Nephron (organoid): ENCODE measurements around the gene MC1R.

ENCODE experiments used
- H3K27ac Mint-ChIP-seq, 3 experiments: 2 replicates each; pipeline ENCODE4 v1.8.0; 2020; ENCODE audit warnings: mixed read lengths in 3 of 3, mild to moderate bottlenecking in 2 of 3, moderate library complexity in 1 of 3
- H3K27me3 Mint-ChIP-seq: 2 replicates; pipeline ENCODE4 v1.8.0; 2021; ENCODE audit warnings: low read depth, mild to moderate bottlenecking, moderate library complexity, mixed read lengths
- H3K36me3 Mint-ChIP-seq: 2 replicates; pipeline ENCODE4 v1.8.0; 2020; ENCODE audit warnings: low read depth, mixed read lengths
- H3K4me1 Mint-ChIP-seq: 2 replicates; pipeline ENCODE4 v1.8.0; 2020; ENCODE audit warnings: mixed read lengths
- H3K4me3 Mint-ChIP-seq, 3 experiments: 2 replicates each; pipeline ENCODE4 v1.8.0; 2020; ENCODE audit warnings: mild to moderate bottlenecking in 3 of 3, mixed read lengths in 3 of 3, moderate library complexity in 2 of 3
- H3K9me3 Mint-ChIP-seq: 2 replicates; pipeline ENCODE4 v1.8.0; 2020; ENCODE audit warnings: mixed read lengths
- CTCF ChIP-seq, 3 experiments: fragments of 200-600 bp; sonication (generic); IDR thresholded peaks; one replicate each; pipeline ENCODE4 v1.5.0; 2021; ENCODE audit warnings: antibody characterized with exemption in 3 of 3; ENCODE audit not compliant: unreplicated experiment in 3 of 3

MC1R gene

GRCh38 chr16:89893642-89894548, 24.8 kb upstream of the MC1R start:
- H3K27me3 Mint-ChIP-seq, result peaks cover under 1% of the 10 kb centered on the region

GRCh38 chr16:89895482-89896250, 23.0 kb upstream of the MC1R start:
- no peak overlapping the region for H3K27ac Mint-ChIP-seq

More at GRCh38 chr16:89893642-89894548, 24.8 kb upstream of the MC1R start:
- no peak overlapping the region for H3K4me3 Mint-ChIP-seq
- no peak overlapping the region for H3K27ac Mint-ChIP-seq
- no peaks in the 10 kb centered on the region for H3K4me1 Mint-ChIP-seq
- TF ChIP-seq CTCF (IDR thresholded peaks at IDR 0.05; ENCODE audit: unreplicated experiment in 3 of 3), result no peak
- peaks cover 49% of the 10 kb centered on the region for H3K36me3 Mint-ChIP-seq
- no peaks in the 10 kb centered on the region for H3K9me3 Mint-ChIP-seq

GRCh38 chr16:89897204-89897603, 21.5 kb upstream of the MC1R start:
- H3K4me1 Mint-ChIP-seq, result no peaks in the 10 kb centered on the region
- H3K4me3 Mint-ChIP-seq, result no peak overlapping the region

More at GRCh38 chr16:89895482-89896250, 23.0 kb upstream of the MC1R start:
- H3K27me3 Mint-ChIP-seq, result peaks cover 4% of the 10 kb centered on the region
- no peaks in the 10 kb centered on the region for H3K4me1 Mint-ChIP-seq
- no peaks in the 10 kb centered on the region for H3K9me3 Mint-ChIP-seq
- peaks cover 50% of the 10 kb centered on the region for H3K36me3 Mint-ChIP-seq
- no peak for TF ChIP-seq CTCF (IDR thresholded peaks at IDR 0.05; ENCODE audit: unreplicated experiment in 3 of 3)
- H3K4me3 Mint-ChIP-seq, result no peak overlapping the region

GRCh38 chr16:89898201-89898967, 20.3 kb upstream of the MC1R start:
- Mint-ChIP-seq H3K4me3 (no peak overlapping the region), H3K9me3 (no peaks in the 10 kb centered on the region)

More at GRCh38 chr16:89897204-89897603, 21.5 kb upstream of the MC1R start:
- no peak overlapping the region for H3K27ac Mint-ChIP-seq
- no peak for TF ChIP-seq CTCF (IDR thresholded peaks at IDR 0.05; ENCODE audit: unreplicated experiment in 3 of 3)
- H3K36me3 Mint-ChIP-seq, result peaks cover 45% of the 10 kb centered on the region
- peaks cover 4% of the 10 kb centered on the region for H3K27me3 Mint-ChIP-seq
- H3K9me3 Mint-ChIP-seq, result no peaks in the 10 kb centered on the region

More at GRCh38 chr16:89898201-89898967, 20.3 kb upstream of the MC1R start:
- Mint-ChIP-seq H3K27ac (no peak overlapping the region), H3K4me1 (no peaks in the 10 kb centered on the region), H3K36me3 (peaks cover 45% of the 10 kb centered on the region), H3K27me3 (peaks cover 4% of the 10 kb centered on the region)
- TF ChIP-seq CTCF (IDR thresholded peaks at IDR 0.05; ENCODE audit: unreplicated experiment in 3 of 3), result no peak
